HepG2 (cell line): ENCODE measurements around the gene MOGAT3. TPM values are rescaled to one million over a fixed set of nuclear protein-coding genes. Genes with fewer than 3 reads are reported as not detected.

ENCODE experiments used
- ATAC-seq: fragments of 200-7000 bp; cut with Tn5 transposase; 3 replicates; pipeline ENCODE4 v1.9.1; 2020; ENCODE audit warnings: mild to moderate bottlenecking, moderate library complexity
- BruUV-seq: library from RNA; stranded (reverse); fragments of 400-500 nt; replicated peaks from 2 replicates; lab custom pipeline; 2021; lab: Mats Ljungman, UMichigan
- CTCF ChIA-PET: fragments of 300-600 bp; formaldehyde crosslinking; extraction: SDS; loops from one replicate; lab custom pipeline; 2021; ENCODE audit warnings: low total read pairs, inconsistent platforms, low intra/inter-chr PET ratio; lab: Yijun Ruan, JAX
- POLR2A ChIA-PET: fragments of 350-600 bp; sonication (Branson Sonifier 250); formaldehyde crosslinking; loops from one replicate; lab custom pipeline; 2020; ENCODE audit warnings: antibody characterized with exemption, inconsistent platforms; lab: Yijun Ruan, JAX
- DNase-seq: peaks from one replicate; pipeline ENCODE4 v3.0.0-alpha.2; 2015; ENCODE audit warnings: low spot score
- FAIRE-seq: peaks from 3 replicates; lab custom pipeline; 2011; peaks lifted over from hg19 to GRCh38; lab: Jason Lieb, UNC
- H2AFZ ChIP-seq: one replicate; pipeline ENCODE4 v1.6.1; 2011; ENCODE audit warnings: low read length, inconsistent platforms
- H3K27ac ChIP-seq: fragments of 300-600 bp; 3 replicates; pipeline ENCODE4 v1.8.0; 2011; ENCODE audit warnings: mixed run types, mild to moderate bottlenecking, mixed read lengths, low read length, inconsistent platforms; ENCODE audit not compliant: insufficient read depth; ENCODE audit errors: extremely low read length
- H3K27me3 ChIP-seq, 2 experiments: fragments of 200-600 bp in 1 of 2; 2 replicates in 1 of 2; 3 replicates in 1 of 2; pipeline versions ENCODE4 v1.6.0 to v1.8.0; 2011; ENCODE audit warnings: low read length in 2 of 2, mild to moderate bottlenecking in 2 of 2, moderate library complexity in 2 of 2, inconsistent platforms in 1 of 2; ENCODE audit not compliant: insufficient read depth in 2 of 2, control insufficient read depth in 1 of 2
- H3K36me3 ChIP-seq, 2 experiments: fragments of 200-600 bp in 1 of 2; replicated peaks in 1 of 2; 2 replicates in 1 of 2; 3 replicates in 1 of 2; pipeline versions ENCODE4 v1.5.1 to v1.8.0; 2011; ENCODE audit warnings: low read length in 2 of 2, inconsistent platforms in 1 of 2; ENCODE audit not compliant: insufficient read depth in 2 of 2, control insufficient read depth in 1 of 2
- H3K4me1 ChIP-seq: 2 replicates; pipeline ENCODE4 v1.5.1; 2012; ENCODE audit warnings: low read length, inconsistent platforms; ENCODE audit not compliant: insufficient read depth
- H3K4me2 ChIP-seq: 2 replicates; pipeline ENCODE4 v1.6.0; 2011; ENCODE audit warnings: low read depth, low read length, inconsistent platforms
- H3K4me3 ChIP-seq, 3 experiments: fragments of 200-600 bp in 1 of 3; sonication (generic), shearing (Covaris generic) in 1 of 3; replicated peaks in 1 of 3; 2 replicates each; pipeline ENCODE4 v1.5.1; 2011 to 2016; ENCODE audit warnings: low read length in 3 of 3, inconsistent platforms in 2 of 3, low read depth in 2 of 3, mild to moderate bottlenecking in 2 of 3, control low read depth in 1 of 3, mixed read lengths in 1 of 3; ENCODE audit not compliant: insufficient read depth in 1 of 3
- H3K79me2 ChIP-seq: one replicate; pipeline ENCODE4 v1.6.1; 2011; ENCODE audit warnings: low read length, inconsistent platforms; ENCODE audit not compliant: insufficient read depth
- H3K9ac ChIP-seq: 2 replicates; pipeline ENCODE4 v1.6.0; 2011; ENCODE audit warnings: mild to moderate bottlenecking, low read depth, low read length, inconsistent platforms; ENCODE audit not compliant: insufficient read depth
- H3K9me3 ChIP-seq: 2 replicates; pipeline ENCODE4 v1.5.1; 2012; ENCODE audit warnings: mild to moderate bottlenecking, low read length
- H4K20me1 ChIP-seq: 2 replicates; pipeline ENCODE4 v1.6.0; 2011; ENCODE audit warnings: inconsistent platforms, mild to moderate bottlenecking, low read length, moderate library complexity; ENCODE audit not compliant: insufficient read depth
- BORCS8-MEF2B ChIP-seq: sonication (generic); formaldehyde crosslinking; IDR thresholded peaks from 2 replicates; pipeline ENCODE4 v1.8.0; 2022; ENCODE audit warnings: mild to moderate bottlenecking, missing genetic modification reagents
- CHCHD3 ChIP-seq: sonication (generic); formaldehyde crosslinking; IDR thresholded peaks from 2 replicates; pipeline ENCODE4 v1.8.0; 2022; ENCODE audit warnings: mild to moderate bottlenecking, missing genetic modification reagents, moderate library complexity
- EZH2 ChIP-seq: conservative IDR thresholded peaks from 2 replicates; pipeline ENCODE4 v1.6.1; 2012; ENCODE audit warnings: mild to moderate bottlenecking, low read depth, low read length, moderate library complexity
- HNRNPLL ChIP-seq: fragments of 200-400 bp; formaldehyde crosslinking; IDR thresholded peaks from 2 replicates; pipeline ENCODE4 v1.6.1; 2017; ENCODE audit warnings: mild to moderate bottlenecking, low read depth, low read length; ENCODE audit not compliant: poor library complexity, severe bottlenecking
- IRX3 ChIP-seq: sonication (generic); formaldehyde crosslinking; IDR thresholded peaks from 2 replicates; pipeline ENCODE4 v1.8.1; 2023; ENCODE audit warnings: mild to moderate bottlenecking, low read depth, missing genetic modification reagents, borderline replicate concordance
- MTF2 ChIP-seq: sonication (generic); formaldehyde crosslinking; IDR thresholded peaks from 2 replicates; pipeline ENCODE4 v1.5.0; 2020; ENCODE audit warnings: missing genetic modification reagents, borderline replicate concordance
- ZBTB14 ChIP-seq: sonication (generic); formaldehyde crosslinking; IDR thresholded peaks from 2 replicates; pipeline ENCODE4 v1.4.0; 2020; ENCODE audit warnings: missing genetic modification reagents
- ZNF136 ChIP-seq: sonication (generic); formaldehyde crosslinking; IDR thresholded peaks from 2 replicates; pipeline ENCODE4 v1.8.1; 2022; ENCODE audit warnings: low read depth, mild to moderate bottlenecking, moderate library complexity, missing genetic modification reagents
- ZNF263 ChIP-seq: sonication (generic); formaldehyde crosslinking; IDR thresholded peaks from 2 replicates; pipeline ENCODE4 v1.4.0; 2020; ENCODE audit warnings: missing genetic modification reagents
- ZNF547 ChIP-seq: sonication (generic); formaldehyde crosslinking; IDR thresholded peaks from 2 replicates; pipeline ENCODE4 v1.5.1; 2020; ENCODE audit warnings: mild to moderate bottlenecking, missing genetic modification reagents
- ZNF768 ChIP-seq: sonication (generic); formaldehyde crosslinking; IDR thresholded peaks from 2 replicates; pipeline ENCODE4 v1.4.0; 2020; ENCODE audit warnings: missing genetic modification reagents
- WGBS: methylation state at CpG from one replicate; pipeline ENCODE4 v1.1.6; 2017; ENCODE audit warnings: low lambda C conversion rate; 5-methylcytosine and 5-hydroxymethylcytosine counted together
- in situ Hi-C: cut with HindIII; loops from 2 replicates; pipeline ENCODE4 v1.10.0; 2017; ENCODE audit warnings: low pct_unique_long_range_greater_than_20kb; ENCODE audit not compliant: extremely low pct_ligation_motif_present
- intact Hi-C: fragments of 100-400 bp; cut with micrococcal nuclease; formaldehyde crosslinking; loops from one replicate; pipeline ENCODE4 v1.10.0; 2022; ENCODE audit not compliant: unreplicated experiment
- polyA plus RNA-seq, 8 experiments: library from polyadenylated mRNA; depleted of rRNA in 3 of 8; stranded (reverse) in 7 of 8; unstranded in 1 of 8; fragments of >200 nt; fragmentation: Illumina TruSeq in 4 of 8; extraction: Trizol in 4 of 8; gene quantifications; 2 replicates each; pipeline versions ENCODE4 v1.2.1 to v1.2.3, GENCODE V29; 2011 to 2016; ENCODE audit warnings: low read depth in 4 of 8, missing spikeins in 1 of 8, mixed read lengths in 1 of 8; ENCODE audit not compliant: insufficient read depth in 1 of 8
- total RNA-seq, 5 experiments: library from RNA; depleted of rRNA; stranded (reverse); fragments of >200 nt; fragmentation: Illumina TruSeq; extraction: Trizol; gene quantifications; 2 replicates each; pipeline ENCODE4 v1.2.3, GENCODE V29; 2016; ENCODE audit warnings: low read depth in 1 of 5
- TF ChIP-seq, protein P1 (sequence below): sonication (generic); formaldehyde crosslinking; IDR thresholded peaks from 2 replicates; pipeline ENCODE4 v1.4.0; 2020; ENCODE audit warnings: missing genetic modification reagents

Gene MOGAT3
- total and polyA plus RNA-seq, 2 of the 13 experiments (the other 11 are each of a cell fraction or from before 2014, with no cell fraction given) = 22.5 to 30.5 TPM

DNA sequence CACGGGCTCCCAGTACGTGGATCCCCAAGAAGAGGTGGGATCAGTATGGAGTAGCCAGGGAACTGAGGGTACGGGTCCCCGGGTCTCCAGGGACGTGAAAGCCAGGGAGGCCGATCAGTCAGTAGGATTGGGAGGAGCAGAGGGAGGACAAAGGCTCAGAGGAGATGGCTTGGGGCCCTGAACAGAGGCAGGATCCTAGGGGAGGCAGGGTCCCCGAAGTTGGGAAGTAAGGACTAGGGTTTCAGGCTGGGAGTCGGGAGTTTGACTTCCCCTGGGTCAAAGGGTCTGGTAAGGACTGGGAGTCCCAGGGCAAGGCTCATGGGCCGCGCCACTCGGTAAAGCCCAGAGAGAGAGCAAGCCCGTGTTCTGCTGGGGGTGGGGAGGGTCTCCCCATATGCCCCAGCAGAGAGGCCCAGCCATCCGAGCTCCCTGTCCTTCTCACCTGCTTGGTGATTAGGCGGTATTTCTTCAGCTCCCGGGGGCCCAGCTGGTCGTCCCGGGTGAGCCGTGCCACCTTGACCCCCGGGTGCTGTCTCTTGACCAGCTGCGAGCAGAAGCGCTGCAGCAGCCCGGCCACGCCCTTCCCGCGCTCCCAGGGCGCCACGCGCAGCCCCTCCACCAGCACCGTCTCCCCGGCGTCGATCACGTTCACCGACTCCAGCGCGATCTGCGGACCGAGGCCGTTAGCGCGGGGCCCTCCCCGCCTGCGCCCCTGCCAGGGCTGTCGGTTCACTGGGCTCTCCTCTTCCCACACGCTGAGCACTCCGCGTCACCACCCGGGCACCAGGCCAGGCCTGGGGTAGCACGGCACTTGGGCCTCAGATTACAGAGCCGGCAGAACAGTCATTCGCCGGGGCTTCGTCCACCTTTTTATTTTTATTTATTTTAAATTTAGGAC is 27.7 kb downstream of the MOGAT3 start (continued):
- peak; percentile 65; the same call in 1 of the 2 replicates for TF ChIP-seq ZNF263 (CRISPR knock-in tag)
- 0 out of 2 replicates have a peak, but pooled peaks have one; percentile 4 for TF ChIP-seq MTF2 (CRISPR knock-in tag)
- no peak for TF ChIP-seq BORCS8-MEF2B
- no peak for TF ChIP-seq ZNF136

DNA sequence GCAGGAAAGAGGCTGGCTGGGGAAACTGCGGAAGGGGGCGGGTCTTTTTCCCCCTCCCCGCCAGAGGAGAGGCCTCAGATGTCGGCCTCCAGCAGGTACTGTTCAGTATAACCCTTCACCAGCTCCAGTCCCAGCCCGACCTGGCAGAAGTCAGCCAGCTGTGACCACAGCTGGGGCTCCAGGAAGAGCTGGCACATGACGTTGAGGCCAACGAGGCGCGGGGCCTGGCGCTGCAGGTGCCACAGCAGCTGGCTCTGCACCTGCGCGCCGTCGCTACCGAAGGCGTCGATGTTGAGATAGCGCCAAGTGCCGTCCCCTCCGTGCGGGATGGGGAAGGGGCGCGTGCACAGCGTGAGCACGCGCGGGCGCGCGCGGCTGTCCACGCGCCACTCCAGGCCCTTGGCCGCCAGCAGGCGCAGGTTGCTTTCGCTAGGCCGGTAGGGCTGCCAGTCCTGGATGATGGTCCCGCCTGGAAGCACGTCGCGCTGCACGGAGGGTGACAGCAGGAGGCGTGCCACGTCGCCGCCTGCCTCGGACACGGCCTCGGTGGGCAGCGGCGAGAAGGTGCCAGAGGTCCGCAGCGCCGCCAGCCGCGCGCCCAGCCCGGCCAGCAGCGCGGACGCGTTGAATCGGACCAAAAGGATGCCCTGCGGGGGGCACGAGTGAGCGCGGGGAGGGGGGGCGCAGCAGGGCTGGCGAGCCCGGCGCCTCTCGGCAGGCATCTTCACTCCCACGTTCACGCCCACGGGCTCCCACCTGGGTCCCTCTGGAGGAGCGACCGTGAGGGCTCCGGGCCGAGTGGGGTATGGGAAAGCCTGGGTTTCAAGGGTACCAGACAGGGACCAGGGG is 28.6 kb downstream of the MOGAT3 start:
- H3K4me3 ChIP-seq = peak overlapping the region in 1 of 3 experiments; percentile 64; a peak in 2 of 6 replicates
- peaks cover 48% of the 10 kb centered on the region for H3K4me1 ChIP-seq
- peak overlapping the region; percentile 62; the same call in 1 of the 2 replicates for H3K4me2 ChIP-seq
- H2AFZ ChIP-seq = no peak overlapping the region
- BruUV-seq = no TSS peak
- H3K9ac ChIP-seq = no peak overlapping the region
- WGBS = 6% methylated on average over 8 of the region's 79 CpGs
- in situ Hi-C loops = no loop called here
- no peaks in the 10 kb centered on the region for H3K36me3 ChIP-seq
- POLR2A ChIA-PET = no interaction called here
- no peak overlapping the region for H3K27ac ChIP-seq
- H3K79me2 ChIP-seq = no peaks in the 10 kb centered on the region
- no peaks in the 10 kb centered on the region for H3K9me3 ChIP-seq
- H3K27me3 ChIP-seq = peaks cover 15 to 76% of the 10 kb centered on the region in 2 experiments
- FAIRE-seq (no peak), DNase-seq (no peak), ATAC-seq (peak; percentile 9; the same call in 1 of the 3 replicates)
- no peaks in the 10 kb centered on the region for H4K20me1 ChIP-seq
- CTCF ChIA-PET = interaction anchor here (1.6 kb wide), 1 partner anchor 20 kb away, joined by 4 read pairs; no protein-coding TSS in a partner anchor
- intact Hi-C loops = no loop called here
- TF ChIP-seq IRX3 (no peak), CHCHD3 (CRISPR knock-in tag) (0 out of 2 replicates have a peak, but pooled peaks have one; percentile 2), ZNF547 (0 out of 2 replicates have a peak, but pooled peaks have one; percentile 48), EZH2 (peak; percentile 94), ZNF768 (CRISPR knock-in tag) (peak; percentile 26; the same call in 1 of the 2 replicates), MTF2 (CRISPR knock-in tag) (peak; percentile 75), HNRNPLL (peak; percentile 16), ZBTB14 (peak; percentile 60; the same call in 1 of the 2 replicates)
- TF ChIP-seq, protein P1, sequence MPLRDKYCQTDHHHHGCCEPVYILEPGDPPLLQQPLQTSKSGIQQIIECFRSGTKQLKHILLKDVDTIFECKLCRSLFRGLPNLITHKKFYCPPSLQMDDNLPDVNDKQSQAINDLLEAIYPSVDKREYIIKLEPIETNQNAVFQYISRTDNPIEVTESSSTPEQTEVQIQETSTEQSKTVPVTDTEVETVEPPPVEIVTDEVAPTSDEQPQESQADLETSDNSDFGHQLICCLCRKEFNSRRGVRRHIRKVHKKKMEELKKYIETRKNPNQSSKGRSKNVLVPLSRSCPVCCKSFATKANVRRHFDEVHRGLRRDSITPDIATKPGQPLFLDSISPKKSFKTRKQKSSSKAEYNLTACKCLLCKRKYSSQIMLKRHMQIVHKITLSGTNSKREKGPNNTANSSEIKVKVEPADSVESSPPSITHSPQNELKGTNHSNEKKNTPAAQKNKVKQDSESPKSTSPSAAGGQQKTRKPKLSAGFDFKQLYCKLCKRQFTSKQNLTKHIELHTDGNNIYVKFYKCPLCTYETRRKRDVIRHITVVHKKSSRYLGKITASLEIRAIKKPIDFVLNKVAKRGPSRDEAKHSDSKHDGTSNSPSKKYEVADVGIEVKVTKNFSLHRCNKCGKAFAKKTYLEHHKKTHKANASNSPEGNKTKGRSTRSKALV = peak; percentile 65; the same call in 1 of the 2 replicates
